ENCODE results near the gene MFSD2B. TPM values are rescaled to one million over a fixed set of nuclear protein-coding genes. Genes with fewer than 3 reads are reported as not detected.

MFSD2B gene
- total and polyA plus RNA-seq, 2 donors (not counting 1 experiment from before 2014, with no cell fraction given) = not detected

DNA sequence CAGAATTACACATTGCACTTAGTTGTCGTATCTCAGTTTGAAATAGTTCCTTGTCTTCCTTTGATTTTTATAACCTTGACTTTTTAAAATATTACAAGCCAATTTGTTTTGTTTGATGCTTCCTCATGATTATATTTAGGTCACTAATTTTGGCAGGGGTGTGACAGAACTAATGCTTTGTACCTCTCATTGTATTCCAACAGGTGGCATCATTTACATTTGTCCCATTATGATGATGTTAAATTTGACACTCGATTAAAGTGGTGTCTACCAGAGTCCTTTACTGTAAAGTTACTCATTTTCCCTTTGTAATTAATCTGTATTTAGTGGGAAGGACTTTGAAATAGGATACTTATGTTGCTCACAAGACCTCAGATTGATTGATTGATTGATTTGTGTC is 21.5 kb upstream of the MFSD2B start:
- no peak overlapping the region for H3K27ac Mint-ChIP-seq
- H3K9me3 Mint-ChIP-seq (ENCODE audit: insufficient read depth) = no peaks in the 10 kb centered on the region
- intact Hi-C loops (cut with micrococcal nuclease) = loop anchor here (1.0 to 10.0 kb wide), 2 partner anchors 64 to 96 kb away; partner anchors contain the start of genes ATAD2B and TP53I3

DNA sequence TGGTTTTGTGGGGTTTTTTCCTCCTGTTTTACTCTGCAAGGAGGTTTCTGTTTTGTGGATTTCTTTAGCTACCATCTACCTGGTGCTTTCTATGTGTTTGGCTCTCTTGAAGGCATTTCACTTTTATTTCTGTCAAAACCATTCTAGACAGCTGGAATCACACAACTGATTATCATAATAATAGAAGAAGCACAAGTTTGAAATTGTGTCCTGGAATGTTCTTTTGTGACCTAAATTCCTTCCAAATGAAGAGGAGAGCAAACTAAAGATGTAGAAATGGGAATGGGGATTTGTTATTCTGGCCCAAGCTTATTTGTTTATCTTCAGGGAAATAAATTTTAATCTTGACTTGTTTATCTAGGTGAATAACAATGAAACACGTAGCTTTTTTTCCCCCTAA is 17.0 kb upstream of the MFSD2B start:
- DNase-seq (no peak), ATAC-seq (ENCODE audit: low read depth) (no peak)
- Histone ChIP-seq H2AFZ (ENCODE audit: insufficient read depth, low read depth, low read length, poor library complexity, severe bottlenecking) (no peak overlapping the region), H3K27ac (ENCODE audit: low read length in 2 of 2) (no peak overlapping the region), H3K4me3 (ENCODE audit: control extremely low read depth in 1 of 5, extremely low read depth in 1 of 5, insufficient read depth in 1 of 5, low read depth in 2 of 5, low read length in 4 of 5) (no peak overlapping the region), H3K27me3 (replicated peaks in 1 of 4; ENCODE audit: control extremely low read depth in 1 of 4, control insufficient read depth in 3 of 4, insufficient read depth in 4 of 4, low read length in 3 of 4) (no peaks in the 10 kb centered on the region), H3K9ac (ENCODE audit: low read length) (no peak overlapping the region), H3K36me3 (replicated peaks in 1 of 2; ENCODE audit: control extremely low read depth in 1 of 2, control insufficient read depth in 1 of 2, extremely low read depth in 1 of 2, insufficient read depth in 2 of 2, low read length in 1 of 2) (no peaks in the 10 kb centered on the region), H4K20me1 (ENCODE audit: control insufficient read depth, insufficient read depth, low read length, poor library complexity, severe bottlenecking) (no peaks in the 10 kb centered on the region), H3K4me1 (ENCODE audit: control insufficient read depth in 2 of 2, insufficient read depth in 2 of 2, low read length in 2 of 2) (no peaks in the 10 kb centered on the region), H3K9me3 (ENCODE audit: control extremely low read depth in 1 of 3, control insufficient read depth in 2 of 3, insufficient read depth in 1 of 3, low read length in 2 of 3) (no peaks in the 10 kb centered on the region), H3K4me2 (replicated peaks; ENCODE audit: low read depth, low read length, poor library complexity, severe bottlenecking) (no peak overlapping the region), H3K79me2 (ENCODE audit: control insufficient read depth, insufficient read depth, low read length) (no peaks in the 10 kb centered on the region)
- intact Hi-C loops (cut with micrococcal nuclease) = no loop called here
- POLR2A ChIA-PET = no interaction called here
- TF ChIP-seq, protein P1, sequence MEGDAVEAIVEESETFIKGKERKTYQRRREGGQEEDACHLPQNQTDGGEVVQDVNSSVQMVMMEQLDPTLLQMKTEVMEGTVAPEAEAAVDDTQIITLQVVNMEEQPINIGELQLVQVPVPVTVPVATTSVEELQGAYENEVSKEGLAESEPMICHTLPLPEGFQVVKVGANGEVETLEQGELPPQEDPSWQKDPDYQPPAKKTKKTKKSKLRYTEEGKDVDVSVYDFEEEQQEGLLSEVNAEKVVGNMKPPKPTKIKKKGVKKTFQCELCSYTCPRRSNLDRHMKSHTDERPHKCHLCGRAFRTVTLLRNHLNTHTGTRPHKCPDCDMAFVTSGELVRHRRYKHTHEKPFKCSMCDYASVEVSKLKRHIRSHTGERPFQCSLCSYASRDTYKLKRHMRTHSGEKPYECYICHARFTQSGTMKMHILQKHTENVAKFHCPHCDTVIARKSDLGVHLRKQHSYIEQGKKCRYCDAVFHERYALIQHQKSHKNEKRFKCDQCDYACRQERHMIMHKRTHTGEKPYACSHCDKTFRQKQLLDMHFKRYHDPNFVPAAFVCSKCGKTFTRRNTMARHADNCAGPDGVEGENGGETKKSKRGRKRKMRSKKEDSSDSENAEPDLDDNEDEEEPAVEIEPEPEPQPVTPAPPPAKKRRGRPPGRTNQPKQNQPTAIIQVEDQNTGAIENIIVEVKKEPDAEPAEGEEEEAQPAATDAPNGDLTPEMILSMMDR (IDR thresholded peaks at IDR 0.05) = no peak
- no peak for TF ChIP-seq EZH2 (IDR thresholded peaks at IDR 0.05; ENCODE audit: borderline replicate concordance, insufficient read depth, low read depth, low read length, poor library complexity, severe bottlenecking)
- Mint-ChIP-seq H3K27ac (no peak overlapping the region), H3K27me3 (no peaks in the 10 kb centered on the region), H3K4me3 (no peak overlapping the region), H3K4me1 (no peaks in the 10 kb centered on the region), H3K9me3 (ENCODE audit: insufficient read depth) (no peaks in the 10 kb centered on the region)
- WGBS (ENCODE audit: insufficient coverage) = no CpG with 5 or more reads among the region's 1 CpG
- CTCF ChIA-PET = no interaction called here

More for the DNA sequence above, 21.5 kb upstream of the MFSD2B start:
- no peaks in the 10 kb centered on the region for H3K9me3 ChIP-seq (ENCODE audit: control extremely low read depth in 1 of 3, control insufficient read depth in 2 of 3, insufficient read depth in 1 of 3, low read length in 2 of 3)
- no peak overlapping the region for H2AFZ ChIP-seq (ENCODE audit: insufficient read depth, low read depth, low read length, poor library complexity, severe bottlenecking)
- H3K27me3 ChIP-seq (replicated peaks in 1 of 4; ENCODE audit: control extremely low read depth in 1 of 4, control insufficient read depth in 3 of 4, insufficient read depth in 4 of 4, low read length in 3 of 4) = no peaks in the 10 kb centered on the region
- ChIA-PET CTCF (no interaction called here), POLR2A (no interaction called here)
- no peak overlapping the region for H3K4me3 Mint-ChIP-seq
- ATAC-seq (ENCODE audit: low read depth) (peak; percentile 45), DNase-seq (peak; percentile 38)
- WGBS (ENCODE audit: insufficient coverage) = no CpG with 5 or more reads among the region's 2 CpGs
- H3K4me1 Mint-ChIP-seq = no peaks in the 10 kb centered on the region
- H4K20me1 ChIP-seq (ENCODE audit: control insufficient read depth, insufficient read depth, low read length, poor library complexity, severe bottlenecking) = no peaks in the 10 kb centered on the region
- TF ChIP-seq, protein P1 (IDR thresholded peaks at IDR 0.05) = peak; percentile 51
- no peak for TF ChIP-seq EZH2 (IDR thresholded peaks at IDR 0.05; ENCODE audit: borderline replicate concordance, insufficient read depth, low read depth, low read length, poor library complexity, severe bottlenecking)
- no peak overlapping the region for H3K9ac ChIP-seq (ENCODE audit: low read length)
- H3K4me3 ChIP-seq (ENCODE audit: control extremely low read depth in 1 of 5, extremely low read depth in 1 of 5, insufficient read depth in 1 of 5, low read depth in 2 of 5, low read length in 4 of 5) = no peak overlapping the region
- H3K4me2 ChIP-seq (replicated peaks; ENCODE audit: low read depth, low read length, poor library complexity, severe bottlenecking) = no peak overlapping the region
- H3K36me3 ChIP-seq (replicated peaks in 1 of 2; ENCODE audit: control extremely low read depth in 1 of 2, control insufficient read depth in 1 of 2, extremely low read depth in 1 of 2, insufficient read depth in 2 of 2, low read length in 1 of 2) = peaks cover 0 to 2% of the 10 kb centered on the region in 2 experiments
- no peak overlapping the region for H3K27ac ChIP-seq (ENCODE audit: low read length in 2 of 2)
- H3K27me3 Mint-ChIP-seq = no peaks in the 10 kb centered on the region
- H3K79me2 ChIP-seq (ENCODE audit: control insufficient read depth, insufficient read depth, low read length) = no peaks in the 10 kb centered on the region
- H3K4me1 ChIP-seq (ENCODE audit: control insufficient read depth in 2 of 2, insufficient read depth in 2 of 2, low read length in 2 of 2) = no peaks in the 10 kb centered on the region

All from B cell (primary cell).